PC-3 (cell line): ENCODE measurements around the gene MYOC. TPM values are rescaled to one million over a fixed set of nuclear protein-coding genes. Genes with fewer than 3 reads are reported as not detected.
"Not testable (repeated sequence)": the region's sequence is repeated elsewhere in the genome, so short reads cannot be mapped to it uniquely, and the experiment has no call there.

Experiments used
- ATAC-seq: fragments of 200-7000 bp; cut with Tn5 transposase; 2 replicates; pipeline ENCODE4 v1.9.1; 2020; ENCODE audit warnings: mild to moderate bottlenecking, moderate library complexity
- Bru-seq: library from RNA; stranded (reverse); fragments of 400-500 nt; gene quantifications from one replicate; lab custom pipeline; 2021; lab: Mats Ljungman, UMichigan
- BruChase-seq, 2 experiments: library from RNA; stranded (reverse); fragments of 400-500 nt; gene quantifications; one replicate each; lab custom pipeline; 2021; lab: Mats Ljungman, UMichigan
- BruUV-seq: library from RNA; stranded (reverse); fragments of 400-500 nt; replicated peaks from 2 replicates; lab custom pipeline; 2021; lab: Mats Ljungman, UMichigan
- CTCF ChIA-PET: fragments of 300-600 bp; sonication (Branson Sonifier 250); formaldehyde crosslinking; loops from one replicate; lab custom pipeline; 2022; ENCODE audit warnings: antibody characterized with exemption; lab: Charles Lee
- POLR2A ChIA-PET: fragments of 300-600 bp; sonication (Branson Sonifier 250); formaldehyde crosslinking; loops from one replicate; lab custom pipeline; 2022; ENCODE audit warnings: antibody characterized with exemption; ENCODE audit not compliant: unreplicated experiment; lab: Charles Lee
- DNase-seq: peaks from one replicate; pipeline ENCODE4 v3.0.0-alpha.2; 2015
- H2AFZ ChIP-seq: fragments of 300-600 bp; sonication (generic); 2 replicates; pipeline ENCODE4 v1.6.0; 2016; ENCODE audit warnings: antibody characterized with exemption, low read length
- H3F3A ChIP-seq: fragments of 300-600 bp; sonication (generic); one replicate; pipeline ENCODE4 v1.6.0; 2017; ENCODE audit warnings: antibody characterized with exemption, low read length, control low read depth, mild to moderate bottlenecking; ENCODE audit not compliant: unreplicated experiment
- H3K27ac ChIP-seq: fragments of 300-600 bp; sonication (generic); 2 replicates; pipeline ENCODE4 v1.5.1; 2016; ENCODE audit warnings: mild to moderate bottlenecking, low read length
- H3K27me3 ChIP-seq: fragments of 300-600 bp; sonication (generic); 2 replicates; pipeline ENCODE4 v1.6.1; 2016; ENCODE audit warnings: low read length, mixed read lengths
- H3K36me3 ChIP-seq: fragments of 300-600 bp; sonication (generic); 2 replicates; pipeline ENCODE4 v1.6.1; 2016; ENCODE audit warnings: low read depth, mixed run types, low read length, mixed read lengths
- H3K4me1 ChIP-seq: fragments of 300-600 bp; sonication (generic); 2 replicates; pipeline ENCODE4 v1.5.1; 2016; ENCODE audit warnings: low read length; ENCODE audit not compliant: insufficient read depth
- H3K4me2 ChIP-seq: fragments of 300-600 bp; sonication (generic); 2 replicates; pipeline ENCODE4 v1.6.0; 2016; ENCODE audit warnings: low read length
- H3K4me3 ChIP-seq: fragments of 300-600 bp; sonication (generic); 2 replicates; pipeline ENCODE4 v1.5.1; 2016; ENCODE audit warnings: mild to moderate bottlenecking, low read length, mixed read lengths
- H3K79me2 ChIP-seq: fragments of 300-600 bp; sonication (generic); 2 replicates; pipeline ENCODE4 v1.6.1; 2017; ENCODE audit warnings: low read length, mixed read lengths
- H3K9ac ChIP-seq: fragments of 300-600 bp; sonication (generic); 2 replicates; pipeline ENCODE4 v1.6.0; 2016; ENCODE audit warnings: mild to moderate bottlenecking, low read length
- H3K9me2 ChIP-seq: fragments of 300-600 bp; sonication (generic); replicated peaks from 2 replicates; pipeline ENCODE4 v1.6.1; 2016; ENCODE audit warnings: mixed run types, low read length, mixed read lengths
- H3K9me3 ChIP-seq: fragments of 300-600 bp; sonication (generic); 2 replicates; pipeline ENCODE4 v1.6.1; 2016; ENCODE audit warnings: low read length, mixed read lengths
- H4K20me1 ChIP-seq: fragments of 300-600 bp; sonication (generic); 2 replicates; pipeline ENCODE4 v1.6.1; 2016; ENCODE audit warnings: low read length, mixed read lengths
- CTCF ChIP-seq: fragments of 300-600 bp; sonication (generic); conservative IDR thresholded peaks from 2 replicates; pipeline ENCODE4 v1.5.1; 2017; ENCODE audit warnings: antibody characterized with exemption, low read depth, mild to moderate bottlenecking, low read length
- EZH2 ChIP-seq: fragments of 300-600 bp; sonication (generic); IDR thresholded peaks from one replicate; pipeline ENCODE4 v1.6.1; 2017; ENCODE audit warnings: antibody characterized with exemption, mild to moderate bottlenecking, low read length; ENCODE audit not compliant: unreplicated experiment
- EZH2phosphoT487 ChIP-seq: fragments of 300-600 bp; sonication (generic); IDR thresholded peaks from 2 replicates; pipeline ENCODE4 v1.6.1; 2018; ENCODE audit warnings: mild to moderate bottlenecking, antibody characterized with exemption, low read length, borderline replicate concordance
- intact Hi-C: fragments of 100-400 bp; cut with micrococcal nuclease; formaldehyde crosslinking; loops from 2 replicates; pipeline ENCODE4 v1.9.0; 2023
- long read RNA-seq: library from polyadenylated mRNA; unstranded; transcript quantifications from one replicate; pipeline ENCODE4 v2.0.0, GENCODE V29; 2021; ENCODE audit not compliant: unreplicated experiment
- total RNA-seq: library from RNA; depleted of rRNA; stranded (reverse); fragments of >200 nt; gene quantifications from 2 replicates; pipeline ENCODE4 v1.2.3, GENCODE V29; 2014; rRNA removed

MYOC gene
- total RNA-seq, result not detected in 2 replicates
- percentile 5 among the genes with signal in this experiment for Bru-seq, nascent RNA
- percentile 22 among the genes with signal in this experiment for BruChase-seq, experiment 1, labeled RNA remaining after a 6-hour chase
- percentile 25 among the genes with signal in this experiment for BruChase-seq, experiment 2, labeled RNA remaining after a 2-hour chase
- long read RNA-seq, result 0 reads

- Histone ChIP-seq H2AFZ (no peak within 1 kb of the TSS), H3K36me3 (no peaks in the 10 kb centered on the region), H3K9me2 (no peaks in the 10 kb centered on the region), H3K9ac (no peak within 1 kb of the TSS), H3K9me3 (no peaks in the 10 kb centered on the region), H3K27ac (no peak within 1 kb of the TSS), H3K4me1 (peaks cover 8% of the 10 kb centered on the region), H3K4me3 (no peak within 1 kb of the TSS), H4K20me1 (no peaks in the 10 kb centered on the region), H3K27me3 (peaks cover 41% of the 10 kb centered on the region), H3F3A (no peaks in the 10 kb centered on the region), H3K4me2 (peak within 1 kb of the TSS; percentile 19; the same call in 1 of the 2 replicates), H3K79me2 (no peaks in the 10 kb centered on the region)
- ChIA-PET CTCF (no interaction called here), POLR2A (no interaction called here)
- no TSS peak for BruUV-seq
- TF ChIP-seq EZH2 (no peak), CTCF (no peak), EZH2phosphoT487 (no peak)
- intact Hi-C loops, result no loop called here
- no peak for DNase-seq
- no peak for ATAC-seq
Measured at GRCh38 chr1:171652234-171652822, at the start of gene MYOC. MYOC (minus strand) TSS chr1:171652688; CDS start chr1:171652611, 77 bp downstream.

GRCh38 chr1:171699531-171699930 is 47.0 kb upstream of the MYOC start:
- intact Hi-C loops, result no loop called here
- Histone ChIP-seq H3K9me3 (no peaks in the 10 kb centered on the region), H3F3A (no peaks in the 10 kb centered on the region), H2AFZ (no peak overlapping the region), H3K9me2 (no peaks in the 10 kb centered on the region), H4K20me1 (no peaks in the 10 kb centered on the region), H3K9ac (no peak overlapping the region), H3K27me3 (no peaks in the 10 kb centered on the region), H3K4me1 (no peaks in the 10 kb centered on the region), H3K36me3 (no peaks in the 10 kb centered on the region), H3K4me3 (no peak overlapping the region), H3K79me2 (no peaks in the 10 kb centered on the region), H3K27ac (no peak overlapping the region), H3K4me2 (no peak overlapping the region)
- ATAC-seq (no peak), DNase-seq (no peak)
- no TSS peak for BruUV-seq
- POLR2A ChIA-PET, result interaction anchor here (0.6 kb wide), 1 partner anchor 258 kb away, joined by 4 read pairs; no protein-coding TSS in a partner anchor
- TF ChIP-seq CTCF (no peak), EZH2phosphoT487 (no peak), EZH2 (no peak)
- CTCF ChIA-PET, result no interaction called here

- ATAC-seq, H2AFZ ChIP-seq, DNase-seq, H3K9me3 ChIP-seq, POLR2A ChIA-PET, H3K27me3 ChIP-seq, H3K27ac ChIP-seq, H3F3A ChIP-seq, H3K36me3 ChIP-seq, H3K4me2 ChIP-seq, BruUV-seq, H3K79me2 ChIP-seq, H3K4me3 ChIP-seq, intact Hi-C loops, H3K9me2 ChIP-seq, H3K9ac ChIP-seq, H3K4me1 ChIP-seq, H4K20me1 ChIP-seq: not testable (repeated sequence)
- CTCF ChIA-PET, result interaction anchor here (0.7 kb wide), 1 partner anchor 20 kb away, joined by 4 read pairs; no protein-coding TSS in a partner anchor
Measured at GRCh38 chr1:171695772-171696171, 43.3 kb upstream of the MYOC start.

GRCh38 chr1:171693541-171693940 is 41.1 kb upstream of the MYOC start:
- BruUV-seq, H4K20me1 ChIP-seq, H3K27me3 ChIP-seq, DNase-seq, H3K9me2 ChIP-seq, H3K79me2 ChIP-seq, H3K36me3 ChIP-seq, CTCF ChIA-PET, H3K4me1 ChIP-seq, H3F3A ChIP-seq, H3K9ac ChIP-seq, H3K4me3 ChIP-seq, H3K27ac ChIP-seq, ATAC-seq, POLR2A ChIA-PET, intact Hi-C loops, H3K9me3 ChIP-seq, H3K4me2 ChIP-seq, H2AFZ ChIP-seq: not testable (repeated sequence)
